ENCODE data around the gene CFAP20DC. TPM values are rescaled to one million over a fixed set of nuclear protein-coding genes. Genes with fewer than 3 reads are reported as not detected.

CFAP20DC gene
- total and polyA plus RNA-seq, 2 donors (not counting 1 experiment from before 2014, with no cell fraction given) = 1.9 to 3.8 TPM

DNA sequence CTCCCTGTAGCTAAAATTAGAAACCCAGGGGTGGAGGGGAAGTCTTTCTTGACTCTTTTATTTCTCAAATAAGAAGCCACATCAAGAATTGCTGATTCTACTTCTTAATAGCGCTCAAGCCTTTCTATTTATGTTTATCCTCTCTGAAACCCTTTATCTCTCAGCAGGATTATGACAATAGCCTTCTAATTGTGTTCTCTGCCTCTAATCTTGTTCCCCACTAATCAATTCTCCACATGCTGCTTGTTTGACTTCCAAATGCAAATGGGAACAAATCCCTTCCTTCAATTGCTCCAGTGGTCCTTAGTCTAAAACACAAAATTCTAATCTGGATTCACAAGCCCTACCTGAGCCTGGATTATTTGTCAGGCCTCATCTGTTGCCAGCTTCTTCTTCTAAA, 43.7 kb upstream of the CFAP20DC start:
- Histone ChIP-seq H3K4me3 (replicated peaks in 1 of 4; ENCODE audit: control extremely low read depth in 1 of 4, insufficient read depth in 1 of 4, low read depth in 3 of 4, low read length in 4 of 4) (no peak overlapping the region), H3K79me2 (ENCODE audit: control insufficient read depth, insufficient read depth, low read length) (no peaks in the 10 kb centered on the region), H4K20me1 (ENCODE audit: control insufficient read depth, extremely low read depth, insufficient read depth, low read length) (no peaks in the 10 kb centered on the region), H3K36me3 (ENCODE audit: control insufficient read depth, insufficient read depth, low read length) (no peaks in the 10 kb centered on the region), H3K9me3 (ENCODE audit: control insufficient read depth, insufficient read depth, low read depth, low read length) (no peaks in the 10 kb centered on the region), H2AFZ (ENCODE audit: low read length) (no peak overlapping the region), H3K4me1 (ENCODE audit: control insufficient read depth, extremely low read depth, insufficient read depth, low read length) (no peaks in the 10 kb centered on the region), H3K9ac (ENCODE audit: insufficient read depth, low read length) (no peak overlapping the region), H3K27ac (ENCODE audit: insufficient read depth, low read length) (no peak overlapping the region), H3K27me3 (ENCODE audit: control insufficient read depth, insufficient read depth, low read length) (no peaks in the 10 kb centered on the region), H3K4me2 (ENCODE audit: extremely low read depth, insufficient read depth, low read length) (no peak overlapping the region)
- DNase-seq (ENCODE audit: low read depth in 2 of 2) = no peak
- TF ChIP-seq, protein P1, sequence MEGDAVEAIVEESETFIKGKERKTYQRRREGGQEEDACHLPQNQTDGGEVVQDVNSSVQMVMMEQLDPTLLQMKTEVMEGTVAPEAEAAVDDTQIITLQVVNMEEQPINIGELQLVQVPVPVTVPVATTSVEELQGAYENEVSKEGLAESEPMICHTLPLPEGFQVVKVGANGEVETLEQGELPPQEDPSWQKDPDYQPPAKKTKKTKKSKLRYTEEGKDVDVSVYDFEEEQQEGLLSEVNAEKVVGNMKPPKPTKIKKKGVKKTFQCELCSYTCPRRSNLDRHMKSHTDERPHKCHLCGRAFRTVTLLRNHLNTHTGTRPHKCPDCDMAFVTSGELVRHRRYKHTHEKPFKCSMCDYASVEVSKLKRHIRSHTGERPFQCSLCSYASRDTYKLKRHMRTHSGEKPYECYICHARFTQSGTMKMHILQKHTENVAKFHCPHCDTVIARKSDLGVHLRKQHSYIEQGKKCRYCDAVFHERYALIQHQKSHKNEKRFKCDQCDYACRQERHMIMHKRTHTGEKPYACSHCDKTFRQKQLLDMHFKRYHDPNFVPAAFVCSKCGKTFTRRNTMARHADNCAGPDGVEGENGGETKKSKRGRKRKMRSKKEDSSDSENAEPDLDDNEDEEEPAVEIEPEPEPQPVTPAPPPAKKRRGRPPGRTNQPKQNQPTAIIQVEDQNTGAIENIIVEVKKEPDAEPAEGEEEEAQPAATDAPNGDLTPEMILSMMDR (conservative IDR thresholded peaks at IDR 0.05 in 1 of 2, IDR thresholded peaks at IDR 0.05 in 1 of 2; ENCODE audit: low read depth in 1 of 2, low read length in 2 of 2) = no peak
- TF ChIP-seq EZH2 (IDR thresholded peaks at IDR 0.05; ENCODE audit: low read length, missing control alignments) = no peak

DNA sequence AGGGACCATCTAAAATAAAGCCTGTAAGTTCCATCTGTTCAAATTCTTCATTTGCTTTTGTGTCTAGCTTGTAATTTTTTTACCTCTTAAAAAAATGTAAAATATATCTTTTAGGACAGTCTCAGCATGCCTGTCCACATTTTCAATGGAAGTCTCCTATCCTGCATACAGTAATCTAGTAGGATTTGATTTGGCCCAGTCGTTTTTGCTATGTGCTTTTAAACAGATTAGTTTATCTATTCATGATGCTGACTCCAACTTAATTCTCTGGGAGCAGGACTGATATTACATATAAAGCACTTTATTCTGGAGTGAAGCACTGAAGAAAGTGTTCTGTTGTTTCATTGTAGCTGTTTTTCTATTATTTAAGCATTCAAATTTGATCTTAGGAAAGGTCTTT, 38.9 kb upstream of the CFAP20DC start:
- DNase-seq (ENCODE audit: low read depth in 2 of 2) = no peak
- Histone ChIP-seq H3K9me3 (ENCODE audit: control insufficient read depth, insufficient read depth, low read depth, low read length) (no peaks in the 10 kb centered on the region), H3K27ac (ENCODE audit: insufficient read depth, low read length) (no peak overlapping the region), H3K79me2 (ENCODE audit: control insufficient read depth, insufficient read depth, low read length) (no peaks in the 10 kb centered on the region), H3K4me3 (replicated peaks in 1 of 4; ENCODE audit: control extremely low read depth in 1 of 4, insufficient read depth in 1 of 4, low read depth in 3 of 4, low read length in 4 of 4) (no peak overlapping the region), H4K20me1 (ENCODE audit: control insufficient read depth, extremely low read depth, insufficient read depth, low read length) (no peaks in the 10 kb centered on the region), H3K4me1 (ENCODE audit: control insufficient read depth, extremely low read depth, insufficient read depth, low read length) (no peaks in the 10 kb centered on the region), H3K4me2 (ENCODE audit: extremely low read depth, insufficient read depth, low read length) (no peak overlapping the region), H3K27me3 (ENCODE audit: control insufficient read depth, insufficient read depth, low read length) (no peaks in the 10 kb centered on the region), H3K36me3 (ENCODE audit: control insufficient read depth, insufficient read depth, low read length) (no peaks in the 10 kb centered on the region), H3K9ac (ENCODE audit: insufficient read depth, low read length) (no peak overlapping the region), H2AFZ (ENCODE audit: low read length) (no peak overlapping the region)
- no peak for TF ChIP-seq EZH2 (IDR thresholded peaks at IDR 0.05; ENCODE audit: low read length, missing control alignments)
- TF ChIP-seq, protein P1 (conservative IDR thresholded peaks at IDR 0.05 in 1 of 2, IDR thresholded peaks at IDR 0.05 in 1 of 2; ENCODE audit: low read depth in 1 of 2, low read length in 2 of 2) = no peak

- H3K4me2 ChIP-seq (ENCODE audit: extremely low read depth, insufficient read depth, low read length) = no peak overlapping the region
- no peak for TF ChIP-seq EZH2 (IDR thresholded peaks at IDR 0.05; ENCODE audit: low read length, missing control alignments)
- TF ChIP-seq, protein P1 (conservative IDR thresholded peaks at IDR 0.05 in 1 of 2, IDR thresholded peaks at IDR 0.05 in 1 of 2; ENCODE audit: low read depth in 1 of 2, low read length in 2 of 2) = no peak
- no peak overlapping the region for H3K9ac ChIP-seq (ENCODE audit: insufficient read depth, low read length)
Observed at GRCh38 chr3:59085976-59086375, 36.2 kb upstream of the CFAP20DC start.

More at GRCh38 chr3:59085976-59086375, 36.2 kb upstream of the CFAP20DC start:
- no peaks in the 10 kb centered on the region for H3K27me3 ChIP-seq (ENCODE audit: control insufficient read depth, insufficient read depth, low read length)
- no peaks in the 10 kb centered on the region for H3K9me3 ChIP-seq (ENCODE audit: control insufficient read depth, insufficient read depth, low read depth, low read length)
- peak in 1 of 2 donors; percentile 17 for DNase-seq (ENCODE audit: low read depth in 2 of 2)
- no peak overlapping the region for H3K27ac ChIP-seq (ENCODE audit: insufficient read depth, low read length)
- H2AFZ ChIP-seq (ENCODE audit: low read length) = no peak overlapping the region
- H3K4me3 ChIP-seq (replicated peaks in 1 of 4; ENCODE audit: control extremely low read depth in 1 of 4, insufficient read depth in 1 of 4, low read depth in 3 of 4, low read length in 4 of 4) = no peak overlapping the region
- H3K79me2 ChIP-seq (ENCODE audit: control insufficient read depth, insufficient read depth, low read length) = no peaks in the 10 kb centered on the region
- H3K36me3 ChIP-seq (ENCODE audit: control insufficient read depth, insufficient read depth, low read length) = no peaks in the 10 kb centered on the region
- no peaks in the 10 kb centered on the region for H3K4me1 ChIP-seq (ENCODE audit: control insufficient read depth, extremely low read depth, insufficient read depth, low read length)
- no peaks in the 10 kb centered on the region for H4K20me1 ChIP-seq (ENCODE audit: control insufficient read depth, extremely low read depth, insufficient read depth, low read length)
